Ishikawa (cell line): ENCODE data around the gene RIN3.

ENCODE experiments used
- CEBPB ChIP-seq: IDR thresholded peaks from 2 replicates; pipeline ENCODE4 v1.6.1; 2012
- CREB1 ChIP-seq: IDR thresholded peaks from 2 replicates; pipeline ENCODE4 v1.6.1; 2012; ENCODE audit warnings: low read depth
- EGR1 ChIP-seq: IDR thresholded peaks from 2 replicates; pipeline ENCODE4 v1.6.1; 2012
- EP300 ChIP-seq: IDR thresholded peaks from 2 replicates; pipeline ENCODE4 v1.6.1; 2012; ENCODE audit warnings: borderline replicate concordance
- MAX ChIP-seq: IDR thresholded peaks from 2 replicates; pipeline ENCODE4 v1.6.1; 2012
- NFIC ChIP-seq: IDR thresholded peaks from 2 replicates; pipeline ENCODE4 v1.6.1; 2012
- RAD21 ChIP-seq: IDR thresholded peaks from 2 replicates; pipeline ENCODE4 v1.6.1; 2012; ENCODE audit warnings: low read depth
- REST ChIP-seq: IDR thresholded peaks from 2 replicates; pipeline ENCODE4 v1.6.1; 2012; ENCODE audit warnings: low read depth, mild to moderate bottlenecking
- TAF1 ChIP-seq: IDR thresholded peaks from 2 replicates; pipeline ENCODE4 v1.6.1; 2012; ENCODE audit warnings: low read depth, mild to moderate bottlenecking
- TCF12 ChIP-seq: IDR thresholded peaks from 2 replicates; pipeline ENCODE4 v1.6.1; 2012; ENCODE audit warnings: low read depth
- TEAD4 ChIP-seq: IDR thresholded peaks from 2 replicates; pipeline ENCODE4 v1.6.1; 2012
- USF1 ChIP-seq: IDR thresholded peaks from 2 replicates; pipeline ENCODE4 v1.6.1; 2012
- YY1 ChIP-seq: IDR thresholded peaks from 2 replicates; pipeline ENCODE4 v1.6.1; 2012; ENCODE audit warnings: low read depth
- ZBTB7A ChIP-seq: IDR thresholded peaks from 2 replicates; pipeline ENCODE4 v1.6.1; 2012; ENCODE audit warnings: low read depth

- no peak for TF ChIP-seq REST
- TF ChIP-seq TAF1 = no peak
- TF ChIP-seq RAD21 = no peak
- TF ChIP-seq TCF12 = no peak
- TF ChIP-seq USF1 = no peak
- no peak for TF ChIP-seq YY1
- TF ChIP-seq TEAD4 = no peak
- no peak for TF ChIP-seq EP300
- TF ChIP-seq EGR1 = no peak
- TF ChIP-seq MAX = no peak
- no peak for TF ChIP-seq ZBTB7A
- no peak for TF ChIP-seq CEBPB
- no peak for TF ChIP-seq NFIC
- no peak for TF ChIP-seq CREB1
These were observed 55.3 kb downstream of the RIN3 start for GRCh38 chr14:92568621-92569479.
